ENCODE results near the gene TNNT3.

DNA sequence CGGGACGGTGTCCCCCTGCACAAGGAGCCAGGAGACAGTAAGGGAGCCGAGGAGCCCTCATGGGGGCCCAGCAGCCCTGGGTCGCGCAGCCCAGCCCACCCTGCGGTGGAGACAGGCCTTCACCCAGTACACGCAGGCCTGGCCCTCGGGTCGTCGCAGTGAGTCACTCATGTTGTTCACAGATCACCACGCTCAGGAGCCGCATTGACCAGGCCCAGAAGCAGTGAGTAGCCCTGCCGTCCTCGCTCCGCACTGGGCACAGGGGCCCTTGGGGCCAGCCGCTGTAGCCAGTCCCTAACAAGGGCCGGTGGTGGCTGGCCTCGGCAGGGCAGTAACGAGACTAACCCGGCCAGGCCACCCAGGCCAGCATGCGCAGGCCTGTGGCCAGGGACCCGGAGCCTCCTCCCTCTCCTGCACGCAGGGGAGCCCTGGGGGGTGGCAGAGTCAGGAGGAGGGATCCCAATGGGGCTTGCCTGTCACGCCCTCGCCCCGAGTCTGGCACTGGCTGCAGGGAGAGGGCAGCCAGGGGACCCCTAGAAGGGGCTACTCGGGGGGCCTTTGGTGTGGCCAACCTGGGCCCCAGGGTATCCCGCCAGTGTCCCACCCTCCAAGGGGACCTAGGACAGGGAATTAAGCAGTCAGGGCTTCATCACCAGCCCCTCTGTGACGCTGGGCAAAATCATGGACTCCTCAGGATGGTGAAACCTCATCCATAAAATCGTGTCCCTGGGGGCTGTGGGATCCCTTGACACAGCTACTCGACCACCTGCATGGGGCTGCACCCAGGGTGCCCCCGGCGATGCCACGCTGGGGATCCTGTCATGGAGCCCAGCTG, 17.5 kb downstream of the TNNT3 start:
- TF ChIP-seq GATA3 (IDR thresholded peaks at IDR 0.05; ENCODE audit: low read depth, low read length) (no peak), GATA2 (IDR thresholded peaks at IDR 0.05; ENCODE audit: low read depth, low read length) (no peak)
